GM23338 (cell line): ENCODE measurements around the gene RBM38. TPM values are rescaled to one million over a fixed set of nuclear protein-coding genes. Genes with fewer than 3 reads are reported as not detected.

Experiments
- ATAC-seq: fragments of 200-7000 bp; cut with Tn5 transposase; 3 replicates; pipeline ENCODE4 v1.9.1; 2020
- DNase-seq: peaks from one replicate; pipeline ENCODE4 v3.0.0-alpha.2; 2015; ENCODE audit warnings: low spot score
- H2AFZ ChIP-seq: fragments of 200-600 bp; sonication (generic); 2 replicates; pipeline ENCODE4 v1.8.0; 2016; ENCODE audit warnings: antibody characterized with exemption, mild to moderate bottlenecking, moderate library complexity
- H3F3A ChIP-seq: fragments of 200-600 bp; sonication (generic); replicated peaks from 2 replicates; pipeline ENCODE4 v1.8.0; 2017; ENCODE audit warnings: antibody characterized with exemption, mixed run types, low read depth
- H3K27ac ChIP-seq: fragments of 200-600 bp; sonication (generic); 2 replicates; pipeline ENCODE4 v1.6.1; 2016; ENCODE audit warnings: low read depth
- H3K27me3 ChIP-seq: fragments of 200-600 bp; sonication (generic); 2 replicates; pipeline ENCODE4 v1.8.0; 2016; ENCODE audit warnings: mild to moderate bottlenecking, mixed run types, moderate library complexity; ENCODE audit not compliant: insufficient read depth
- H3K36me3 ChIP-seq: fragments of 200-600 bp; sonication (generic); 2 replicates; pipeline ENCODE4 v1.8.0; 2016; ENCODE audit warnings: mild to moderate bottlenecking; ENCODE audit not compliant: insufficient read depth
- H3K4me1 ChIP-seq: fragments of 200-600 bp; sonication (generic); 2 replicates; pipeline ENCODE4 v1.8.0; 2016; ENCODE audit warnings: mild to moderate bottlenecking, moderate library complexity; ENCODE audit not compliant: insufficient read depth
- H3K4me2 ChIP-seq: fragments of 200-600 bp; sonication (generic); 2 replicates; pipeline ENCODE4 v1.7.1; 2017; ENCODE audit warnings: mixed run types
- H3K4me3 ChIP-seq: fragments of 200-600 bp; sonication (generic); 2 replicates; pipeline ENCODE4 v1.6.1; 2016; ENCODE audit warnings: mixed run types
- H3K79me2 ChIP-seq: fragments of 200-600 bp; sonication (generic); replicated peaks from 2 replicates; pipeline ENCODE4 v1.8.0; 2017; ENCODE audit warnings: mild to moderate bottlenecking; ENCODE audit not compliant: insufficient read depth
- H3K9me2 ChIP-seq: fragments of 200-600 bp; sonication (generic); 2 replicates; pipeline ENCODE4 v1.8.0; 2017; ENCODE audit not compliant: insufficient read depth
- H4K20me1 ChIP-seq: fragments of 200-600 bp; sonication (generic); replicated peaks from 2 replicates; pipeline ENCODE4 v1.8.0; 2017; ENCODE audit warnings: mild to moderate bottlenecking; ENCODE audit not compliant: insufficient read depth
- H3K27ac Mint-ChIP-seq: 2 replicates; pipeline ENCODE4 v1.8.0; 2020; ENCODE audit warnings: inconsistent platforms, mild to moderate bottlenecking, moderate library complexity, mixed read lengths
- H3K27me3 Mint-ChIP-seq: 3 replicates; pipeline ENCODE4 v1.8.0; 2022; ENCODE audit warnings: low read depth, mild to moderate bottlenecking, moderate library complexity, mixed read lengths, inconsistent platforms; ENCODE audit not compliant: insufficient read depth, poor library complexity
- H3K36me3 Mint-ChIP-seq: 3 replicates; pipeline ENCODE4 v1.8.0; 2021; ENCODE audit warnings: low read depth, mild to moderate bottlenecking, inconsistent platforms, moderate library complexity, mixed read lengths
- H3K4me1 Mint-ChIP-seq: 3 replicates; pipeline ENCODE4 v1.8.0; 2020; ENCODE audit warnings: mild to moderate bottlenecking, inconsistent platforms, mixed read lengths
- H3K4me3 Mint-ChIP-seq: 3 replicates; pipeline ENCODE4 v1.8.0; 2021; ENCODE audit warnings: moderate library complexity, mild to moderate bottlenecking, inconsistent platforms, mixed read lengths
- H3K9me3 Mint-ChIP-seq: 3 replicates; pipeline ENCODE4 v1.8.0; 2020; ENCODE audit warnings: moderate library complexity, mild to moderate bottlenecking, inconsistent platforms, mixed read lengths
- EZH2 ChIP-seq: fragments of 200-600 bp; sonication (generic); IDR thresholded peaks from one replicate; pipeline ENCODE4 v1.8.0; 2017; ENCODE audit warnings: antibody characterized with exemption, mild to moderate bottlenecking, low read depth; ENCODE audit not compliant: unreplicated experiment
- EZH2phosphoT487 ChIP-seq: fragments of 200-600 bp; sonication (generic); IDR thresholded peaks from one replicate; pipeline ENCODE4 v1.8.1; 2018; ENCODE audit warnings: antibody characterized with exemption; ENCODE audit not compliant: unreplicated experiment
- ZNF114 ChIP-seq: fragments of 250-450 bp; sonication (Bioruptor Pico); IDR thresholded peaks from 2 replicates; pipeline ENCODE4 v1.5.0; 2020; ENCODE audit warnings: mild to moderate bottlenecking, moderate library complexity
- ZNF462 ChIP-seq: fragments of 250-450 bp; sonication (Bioruptor Pico); IDR thresholded peaks from 2 replicates; pipeline ENCODE4 v1.5.0; 2020; ENCODE audit warnings: mild to moderate bottlenecking, moderate library complexity
- polyA plus RNA-seq: library from polyadenylated mRNA; unstranded; fragments of >200 nt; fragmentation: Nextera tagmentation; extraction: Ambion mirVana; gene quantifications from 2 replicates; pipeline ENCODE4 v1.2.1, GENCODE V29; 2016
- total RNA-seq: library from RNA; depleted of rRNA; stranded (reverse); fragments of >200 nt; shearing (Covaris generic); gene quantifications from 2 replicates; pipeline ENCODE4 v1.2.3, GENCODE V29; 2014
- TF ChIP-seq, protein P1 (sequence below): IDR thresholded peaks from one replicate; pipeline ENCODE4 v1.6.1; 2018; ENCODE audit warnings: antibody characterized with exemption; ENCODE audit not compliant: unreplicated experiment
- TF ChIP-seq, protein P2 (sequence below), 2 experiments: fragments of 200-600 bp in 1 of 2; sonication (generic) in 1 of 2; conservative IDR thresholded peaks; 2 replicates each; pipeline versions ENCODE4 v1.5.1 to v1.6.1; 2016 to 2017; ENCODE audit warnings: antibody characterized with exemption in 2 of 2, low read depth in 2 of 2, mild to moderate bottlenecking in 2 of 2, moderate library complexity in 1 of 2
- TF ChIP-seq, protein P3 (sequence below): IDR thresholded peaks from 2 replicates; pipeline ENCODE4 v1.6.1; 2016; ENCODE audit warnings: antibody characterized with exemption

Gene RBM38
- total and polyA plus RNA-seq, 2 experiments from 2014 or later = 22.9 to 80.5 TPM

- Histone ChIP-seq H4K20me1 (peaks cover 2% of the 10 kb centered on the region; the same call in 1 of the 2 replicates), H3K79me2 (no peaks in the 10 kb centered on the region; the same call in 1 of the 2 replicates), H3F3A (no peaks in the 10 kb centered on the region), H3K9me2 (no peaks in the 10 kb centered on the region), H3K4me1 (no peaks in the 10 kb centered on the region), H3K4me2 (no peak overlapping the region), H2AFZ (no peak overlapping the region), H3K4me3 (no peak overlapping the region), H3K36me3 (peaks cover 10% of the 10 kb centered on the region; the same call in 1 of the 2 replicates), H3K27ac (no peak overlapping the region), H3K27me3 (no peaks in the 10 kb centered on the region)
- Mint-ChIP-seq H3K27ac (no peak overlapping the region), H3K4me3 (no peak overlapping the region), H3K9me3 (no peaks in the 10 kb centered on the region), H3K36me3 (peaks cover 24% of the 10 kb centered on the region; the same call in 2 of the 3 replicates), H3K4me1 (no peaks in the 10 kb centered on the region), H3K27me3 (peaks cover 5% of the 10 kb centered on the region)
- DNase-seq (no peak), ATAC-seq (no peak)
- no peak for TF ChIP-seq EZH2phosphoT487
These were observed 18.1 kb downstream of the RBM38 start for GRCh38 chr20:57409316-57409671.

GRCh38 chr20:57409672-57410397 lies 18.6 kb downstream of the RBM38 start:
- no peak overlapping the region for H3K4me2 ChIP-seq
- no peaks in the 10 kb centered on the region for H3K4me1 ChIP-seq
- H3K27ac ChIP-seq = no peak overlapping the region
- no peaks in the 10 kb centered on the region for H3K9me2 ChIP-seq
- Mint-ChIP-seq H3K4me3 (no peak overlapping the region), H3K9me3 (no peaks in the 10 kb centered on the region), H3K4me1 (no peaks in the 10 kb centered on the region), H3K27ac (no peak overlapping the region; the same call in 1 of the 2 replicates), H3K36me3 (peaks cover 23% of the 10 kb centered on the region; the same call in 2 of the 3 replicates), H3K27me3 (peaks cover 5% of the 10 kb centered on the region)
- H2AFZ ChIP-seq = no peak overlapping the region
- no peaks in the 10 kb centered on the region for H3K27me3 ChIP-seq
- no peak overlapping the region for H3K4me3 ChIP-seq
- no peaks in the 10 kb centered on the region; the same call in 1 of the 2 replicates for H3K79me2 ChIP-seq
- peaks cover 2% of the 10 kb centered on the region; the same call in 1 of the 2 replicates for H4K20me1 ChIP-seq
- no peak for ATAC-seq
- no peak for DNase-seq
- H3K36me3 ChIP-seq = peaks cover 10% of the 10 kb centered on the region; the same call in 1 of the 2 replicates
- no peaks in the 10 kb centered on the region for H3F3A ChIP-seq
- TF ChIP-seq, protein P1, sequence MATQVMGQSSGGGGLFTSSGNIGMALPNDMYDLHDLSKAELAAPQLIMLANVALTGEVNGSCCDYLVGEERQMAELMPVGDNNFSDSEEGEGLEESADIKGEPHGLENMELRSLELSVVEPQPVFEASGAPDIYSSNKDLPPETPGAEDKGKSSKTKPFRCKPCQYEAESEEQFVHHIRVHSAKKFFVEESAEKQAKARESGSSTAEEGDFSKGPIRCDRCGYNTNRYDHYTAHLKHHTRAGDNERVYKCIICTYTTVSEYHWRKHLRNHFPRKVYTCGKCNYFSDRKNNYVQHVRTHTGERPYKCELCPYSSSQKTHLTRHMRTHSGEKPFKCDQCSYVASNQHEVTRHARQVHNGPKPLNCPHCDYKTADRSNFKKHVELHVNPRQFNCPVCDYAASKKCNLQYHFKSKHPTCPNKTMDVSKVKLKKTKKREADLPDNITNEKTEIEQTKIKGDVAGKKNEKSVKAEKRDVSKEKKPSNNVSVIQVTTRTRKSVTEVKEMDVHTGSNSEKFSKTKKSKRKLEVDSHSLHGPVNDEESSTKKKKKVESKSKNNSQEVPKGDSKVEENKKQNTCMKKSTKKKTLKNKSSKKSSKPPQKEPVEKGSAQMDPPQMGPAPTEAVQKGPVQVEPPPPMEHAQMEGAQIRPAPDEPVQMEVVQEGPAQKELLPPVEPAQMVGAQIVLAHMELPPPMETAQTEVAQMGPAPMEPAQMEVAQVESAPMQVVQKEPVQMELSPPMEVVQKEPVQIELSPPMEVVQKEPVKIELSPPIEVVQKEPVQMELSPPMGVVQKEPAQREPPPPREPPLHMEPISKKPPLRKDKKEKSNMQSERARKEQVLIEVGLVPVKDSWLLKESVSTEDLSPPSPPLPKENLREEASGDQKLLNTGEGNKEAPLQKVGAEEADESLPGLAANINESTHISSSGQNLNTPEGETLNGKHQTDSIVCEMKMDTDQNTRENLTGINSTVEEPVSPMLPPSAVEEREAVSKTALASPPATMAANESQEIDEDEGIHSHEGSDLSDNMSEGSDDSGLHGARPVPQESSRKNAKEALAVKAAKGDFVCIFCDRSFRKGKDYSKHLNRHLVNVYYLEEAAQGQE = no peak
- TF ChIP-seq ZNF462 (CRISPR knock-in tag) = no peak
- no peak for TF ChIP-seq EZH2
- TF ChIP-seq, protein P2, sequence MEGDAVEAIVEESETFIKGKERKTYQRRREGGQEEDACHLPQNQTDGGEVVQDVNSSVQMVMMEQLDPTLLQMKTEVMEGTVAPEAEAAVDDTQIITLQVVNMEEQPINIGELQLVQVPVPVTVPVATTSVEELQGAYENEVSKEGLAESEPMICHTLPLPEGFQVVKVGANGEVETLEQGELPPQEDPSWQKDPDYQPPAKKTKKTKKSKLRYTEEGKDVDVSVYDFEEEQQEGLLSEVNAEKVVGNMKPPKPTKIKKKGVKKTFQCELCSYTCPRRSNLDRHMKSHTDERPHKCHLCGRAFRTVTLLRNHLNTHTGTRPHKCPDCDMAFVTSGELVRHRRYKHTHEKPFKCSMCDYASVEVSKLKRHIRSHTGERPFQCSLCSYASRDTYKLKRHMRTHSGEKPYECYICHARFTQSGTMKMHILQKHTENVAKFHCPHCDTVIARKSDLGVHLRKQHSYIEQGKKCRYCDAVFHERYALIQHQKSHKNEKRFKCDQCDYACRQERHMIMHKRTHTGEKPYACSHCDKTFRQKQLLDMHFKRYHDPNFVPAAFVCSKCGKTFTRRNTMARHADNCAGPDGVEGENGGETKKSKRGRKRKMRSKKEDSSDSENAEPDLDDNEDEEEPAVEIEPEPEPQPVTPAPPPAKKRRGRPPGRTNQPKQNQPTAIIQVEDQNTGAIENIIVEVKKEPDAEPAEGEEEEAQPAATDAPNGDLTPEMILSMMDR (conservative IDR thresholded peaks at IDR 0.05; ENCODE audit: low read depth in 2 of 2) = no peak
- TF ChIP-seq EZH2phosphoT487 = no peak
- TF ChIP-seq, protein P3, sequence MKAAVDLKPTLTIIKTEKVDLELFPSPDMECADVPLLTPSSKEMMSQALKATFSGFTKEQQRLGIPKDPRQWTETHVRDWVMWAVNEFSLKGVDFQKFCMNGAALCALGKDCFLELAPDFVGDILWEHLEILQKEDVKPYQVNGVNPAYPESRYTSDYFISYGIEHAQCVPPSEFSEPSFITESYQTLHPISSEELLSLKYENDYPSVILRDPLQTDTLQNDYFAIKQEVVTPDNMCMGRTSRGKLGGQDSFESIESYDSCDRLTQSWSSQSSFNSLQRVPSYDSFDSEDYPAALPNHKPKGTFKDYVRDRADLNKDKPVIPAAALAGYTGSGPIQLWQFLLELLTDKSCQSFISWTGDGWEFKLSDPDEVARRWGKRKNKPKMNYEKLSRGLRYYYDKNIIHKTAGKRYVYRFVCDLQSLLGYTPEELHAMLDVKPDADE = no peak
- no peak for TF ChIP-seq ZNF114 (CRISPR knock-in tag)
